Osteocyte (in vitro differentiated cells): ENCODE measurements around the gene TRIO. TPM values are rescaled to one million over a fixed set of nuclear protein-coding genes. Genes with fewer than 3 reads are reported as not detected.

Source experiments
- DNase-seq: peaks from one replicate; pipeline ENCODE4 v3.0.0; 2021; ENCODE audit warnings: mixed read lengths; ENCODE audit not compliant: unreplicated experiment; ENCODE audit errors: extremely low spot score
- H3K27ac Mint-ChIP-seq: one replicate; pipeline ENCODE4 v1.8.0; 2021; ENCODE audit warnings: mild to moderate bottlenecking, mixed read lengths; ENCODE audit not compliant: unreplicated experiment
- H3K27me3 Mint-ChIP-seq: one replicate; pipeline ENCODE4 v1.8.0; 2021; ENCODE audit warnings: mixed read lengths; ENCODE audit not compliant: unreplicated experiment
- H3K36me3 Mint-ChIP-seq: one replicate; pipeline ENCODE4 v1.8.0; 2021; ENCODE audit warnings: mixed read lengths; ENCODE audit not compliant: unreplicated experiment
- H3K4me1 Mint-ChIP-seq: one replicate; pipeline ENCODE4 v1.8.0; 2021; ENCODE audit warnings: mixed read lengths; ENCODE audit not compliant: unreplicated experiment
- H3K4me3 Mint-ChIP-seq: one replicate; pipeline ENCODE4 v1.8.0; 2021; ENCODE audit warnings: mild to moderate bottlenecking, moderate library complexity, mixed read lengths; ENCODE audit not compliant: unreplicated experiment
- H3K9me3 Mint-ChIP-seq: one replicate; pipeline ENCODE4 v1.8.0; 2021; ENCODE audit warnings: mixed read lengths; ENCODE audit not compliant: unreplicated experiment
- total RNA-seq: library from RNA; stranded (reverse); gene quantifications from 2 replicates; pipeline ENCODE4 v1.2.1, GENCODE V29; 2021
- TF ChIP-seq, protein P1 (sequence below): fragments of 200-600 bp; sonication (generic); IDR thresholded peaks from 2 replicates; pipeline ENCODE4 v1.5.0; 2021; ENCODE audit warnings: antibody characterized with exemption, mild to moderate bottlenecking, moderate library complexity

The TRIO gene
- total RNA-seq, 1 donor from 2014 or later = 336 TPM

DNA sequence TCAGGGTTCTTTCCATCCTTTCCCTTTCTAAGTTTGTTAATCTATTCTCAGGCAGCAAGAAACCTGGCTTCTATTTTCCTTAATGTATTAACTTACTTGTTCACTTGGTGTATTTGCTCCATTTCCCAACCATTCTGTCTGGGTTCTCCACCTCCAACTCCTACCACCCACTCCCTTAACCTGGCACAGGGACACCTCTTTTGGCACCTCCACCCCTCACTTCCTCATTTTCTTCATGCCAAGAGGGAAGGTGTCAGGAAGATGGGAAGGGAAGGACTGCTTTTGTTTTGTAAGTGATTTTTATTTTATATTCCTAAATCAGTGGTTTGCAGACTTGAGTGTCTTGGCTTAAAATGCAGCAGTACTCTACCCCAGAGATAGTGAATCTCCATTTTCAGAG, 166.1 kb downstream of the TRIO start:
- peaks cover 36% of the 10 kb centered on the region for H3K36me3 Mint-ChIP-seq
- H3K27ac Mint-ChIP-seq = no peak overlapping the region
- DNase-seq = no peak
- TF ChIP-seq, protein P1, sequence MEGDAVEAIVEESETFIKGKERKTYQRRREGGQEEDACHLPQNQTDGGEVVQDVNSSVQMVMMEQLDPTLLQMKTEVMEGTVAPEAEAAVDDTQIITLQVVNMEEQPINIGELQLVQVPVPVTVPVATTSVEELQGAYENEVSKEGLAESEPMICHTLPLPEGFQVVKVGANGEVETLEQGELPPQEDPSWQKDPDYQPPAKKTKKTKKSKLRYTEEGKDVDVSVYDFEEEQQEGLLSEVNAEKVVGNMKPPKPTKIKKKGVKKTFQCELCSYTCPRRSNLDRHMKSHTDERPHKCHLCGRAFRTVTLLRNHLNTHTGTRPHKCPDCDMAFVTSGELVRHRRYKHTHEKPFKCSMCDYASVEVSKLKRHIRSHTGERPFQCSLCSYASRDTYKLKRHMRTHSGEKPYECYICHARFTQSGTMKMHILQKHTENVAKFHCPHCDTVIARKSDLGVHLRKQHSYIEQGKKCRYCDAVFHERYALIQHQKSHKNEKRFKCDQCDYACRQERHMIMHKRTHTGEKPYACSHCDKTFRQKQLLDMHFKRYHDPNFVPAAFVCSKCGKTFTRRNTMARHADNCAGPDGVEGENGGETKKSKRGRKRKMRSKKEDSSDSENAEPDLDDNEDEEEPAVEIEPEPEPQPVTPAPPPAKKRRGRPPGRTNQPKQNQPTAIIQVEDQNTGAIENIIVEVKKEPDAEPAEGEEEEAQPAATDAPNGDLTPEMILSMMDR = no peak
- H3K4me3 Mint-ChIP-seq = no peak overlapping the region
- no peaks in the 10 kb centered on the region for H3K9me3 Mint-ChIP-seq
- peaks cover 30% of the 10 kb centered on the region for H3K4me1 Mint-ChIP-seq
- no peaks in the 10 kb centered on the region for H3K27me3 Mint-ChIP-seq

- TF ChIP-seq, protein P1 = no peak
- H3K27ac Mint-ChIP-seq = peak overlapping the region; percentile 8
- peaks cover 36% of the 10 kb centered on the region for H3K36me3 Mint-ChIP-seq
- H3K4me3 Mint-ChIP-seq = no peak overlapping the region
- H3K27me3 Mint-ChIP-seq = no peaks in the 10 kb centered on the region
- H3K4me1 Mint-ChIP-seq = peaks cover 30% of the 10 kb centered on the region
- H3K9me3 Mint-ChIP-seq = no peaks in the 10 kb centered on the region
- DNase-seq = no peak
Observed at GRCh38 chr5:14309878-14310531, 166.9 kb downstream of the TRIO start.

GRCh38 chr5:14310901-14311300, 167.8 kb downstream of the TRIO start:
- peaks cover 34% of the 10 kb centered on the region for H3K36me3 Mint-ChIP-seq
- H3K4me1 Mint-ChIP-seq = peaks cover 28% of the 10 kb centered on the region
- DNase-seq = no peak
- H3K27ac Mint-ChIP-seq = no peak overlapping the region
- no peaks in the 10 kb centered on the region for H3K9me3 Mint-ChIP-seq
- H3K4me3 Mint-ChIP-seq = no peak overlapping the region
- H3K27me3 Mint-ChIP-seq = no peaks in the 10 kb centered on the region
- TF ChIP-seq, protein P1 = no peak

GRCh38 chr5:14313986-14314690, 171.0 kb downstream of the TRIO start:
- H3K27me3 Mint-ChIP-seq = no peaks in the 10 kb centered on the region
- no peaks in the 10 kb centered on the region for H3K9me3 Mint-ChIP-seq
- peaks cover 37% of the 10 kb centered on the region for H3K36me3 Mint-ChIP-seq
- peaks cover 18% of the 10 kb centered on the region for H3K4me1 Mint-ChIP-seq
- TF ChIP-seq, protein P1 = no peak
- no peak for DNase-seq
- H3K4me3 Mint-ChIP-seq = no peak overlapping the region
- peak overlapping the region; percentile 19 for H3K27ac Mint-ChIP-seq

GRCh38 chr5:14316471-14316870, 173.3 kb downstream of the TRIO start:
- TF ChIP-seq, protein P1 = no peak
- Mint-ChIP-seq H3K4me3 (no peak overlapping the region), H3K9me3 (no peaks in the 10 kb centered on the region), H3K27me3 (no peaks in the 10 kb centered on the region), H3K36me3 (peaks cover 35% of the 10 kb centered on the region), H3K4me1 (peaks cover 17% of the 10 kb centered on the region), H3K27ac (no peak overlapping the region)
- no peak for DNase-seq
